Cerebellar nuclear complex (tissue), 1 donor: ENCODE data around the gene CFAP119.

Experiments used
- DNase-seq, 2 experiments: peaks; one replicate each; lab custom pipeline; 2025; lab: John Stamatoyannopoulos, UW

The CFAP119 gene

GRCh38 chr16:30710971-30711370 is 50.9 kb downstream of the CFAP119 start:
- no peak for DNase-seq
